Left lobe of liver (tissue), 2 donors: ENCODE data around the gene ULK1. TPM values are rescaled to one million over a fixed set of nuclear protein-coding genes. Genes with fewer than 3 reads are reported as not detected.

Experiments used
- ATAC-seq: fragments of 200-7000 bp; cut with Tn5 transposase; one replicate; pipeline ENCODE4 v1.9.1; 2020; ENCODE audit warnings: mild to moderate bottlenecking, moderate library complexity
- DNase-seq: peaks from one replicate; pipeline ENCODE4 v3.0.0-alpha.2; 2020; ENCODE audit warnings: low spot score
- total RNA-seq: library from RNA; stranded (reverse); gene quantifications from one replicate; pipeline ENCODE4 v1.2.1, GENCODE V29; 2021
- donor health status: DM: no; HTN: no; CAD: no; lungs with moderate emphysema.
- donor health status: DM: no; HTN: yes; CAD: no.

ULK1 gene
- total RNA-seq = 40.3 TPM

GRCh38 chr12:131894313-131894860 is at the start of gene ULK1:
ULK1 (plus strand) TSS chr12:131894622; CDS start chr12:131895002, 380 bp downstream.
- peak; percentile 67 for ATAC-seq
- peak; percentile 94 for DNase-seq

GRCh38 chr12:131844656-131845055 is 49.8 kb upstream of the ULK1 start:
- no peak for DNase-seq
- no peak for ATAC-seq

GRCh38 chr12:131845121-131845520 is 49.3 kb upstream of the ULK1 start:
- no peak for ATAC-seq
- DNase-seq = no peak

GRCh38 chr12:131847456-131847855 is 47.0 kb upstream of the ULK1 start:
- ATAC-seq (no peak), DNase-seq (no peak)

GRCh38 chr12:131848753-131849152 is 45.7 kb upstream of the ULK1 start:
- ATAC-seq = no peak

GRCh38 chr12:131849700-131850553 is 44.5 kb upstream of the ULK1 start:
- DNase-seq (no peak), ATAC-seq (no peak)

More at GRCh38 chr12:131848753-131849152, 45.7 kb upstream of the ULK1 start:
- DNase-seq = no peak

GRCh38 chr12:131850856-131851559 is 43.4 kb upstream of the ULK1 start:
- ATAC-seq = no peak

GRCh38 chr12:131851741-131852550 is 42.5 kb upstream of the ULK1 start:
- no peak for ATAC-seq
- DNase-seq = no peak

More at GRCh38 chr12:131850856-131851559, 43.4 kb upstream of the ULK1 start:
- no peak for DNase-seq

GRCh38 chr12:131852551-131853299 is 41.7 kb upstream of the ULK1 start:
- no peak for ATAC-seq
- no peak for DNase-seq

- ATAC-seq = no peak
- DNase-seq = no peak
Measured at GRCh38 chr12:131853832-131854797, 40.3 kb upstream of the ULK1 start.

GRCh38 chr12:131854861-131855476 is 39.5 kb upstream of the ULK1 start:
- DNase-seq (no peak), ATAC-seq (no peak)

GRCh38 chr12:131855521-131856142 is 38.8 kb upstream of the ULK1 start:
- ATAC-seq = no peak

GRCh38 chr12:131856366-131857097 is 37.9 kb upstream of the ULK1 start:
- DNase-seq = no peak

More at GRCh38 chr12:131855521-131856142, 38.8 kb upstream of the ULK1 start:
- no peak for DNase-seq

GRCh38 chr12:131857908-131858850 is 36.2 kb upstream of the ULK1 start:
- DNase-seq = no peak
- no peak for ATAC-seq

More at GRCh38 chr12:131856366-131857097, 37.9 kb upstream of the ULK1 start:
- ATAC-seq = no peak

- ATAC-seq (peak; percentile 82), DNase-seq (peak; percentile 97)
Measured at GRCh38 chr12:131860472-131861260, 33.8 kb upstream of the ULK1 start.
